GM13977 (cell line): ENCODE measurements around the gene GUCA2A.

Source experiments
- DNase-seq: peaks from one replicate; pipeline ENCODE4 v3.0.0; 2012; ENCODE audit warnings: low spot score
- in situ Hi-C: fragments of 300-500 bp; cut with MboI; formaldehyde crosslinking; loops from one replicate; pipeline ENCODE4 v1.12.0; 2022; ENCODE audit warnings: low sequenced_read_pairs, low pct_unique_long_range_greater_than_20kb, mixed read lengths, inconsistent platforms; ENCODE audit not compliant: unreplicated experiment
- TF ChIP-seq, protein P1 (sequence below): IDR thresholded peaks from 2 replicates; pipeline ENCODE4 v1.5.1; 2012; ENCODE audit warnings: mild to moderate bottlenecking, control low read depth; ENCODE audit not compliant: insufficient read depth; ENCODE audit errors: extremely low read depth, missing control alignments

The GUCA2A gene

DNA sequence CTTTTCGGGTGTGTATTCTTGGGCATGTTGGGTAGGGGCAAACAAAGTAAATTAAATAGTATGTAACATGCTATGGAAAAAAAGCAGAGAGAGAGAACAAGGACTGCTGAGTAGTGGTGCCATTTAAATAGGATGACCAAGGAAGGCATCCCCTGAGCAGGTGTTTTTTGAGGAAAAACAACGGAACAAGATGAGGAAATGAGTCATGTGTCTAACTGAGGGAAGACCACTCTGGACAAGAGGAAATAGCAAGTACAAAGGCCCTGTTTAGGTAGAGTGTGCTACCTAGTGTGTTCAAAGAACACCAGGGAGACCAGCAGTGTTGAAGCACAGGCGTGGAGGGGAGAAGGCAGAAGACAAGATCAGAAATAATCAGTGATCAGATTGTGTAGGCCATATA lies 20.1 kb upstream of the GUCA2A start:
- in situ Hi-C loops: no loop called here
- TF ChIP-seq, protein P1, sequence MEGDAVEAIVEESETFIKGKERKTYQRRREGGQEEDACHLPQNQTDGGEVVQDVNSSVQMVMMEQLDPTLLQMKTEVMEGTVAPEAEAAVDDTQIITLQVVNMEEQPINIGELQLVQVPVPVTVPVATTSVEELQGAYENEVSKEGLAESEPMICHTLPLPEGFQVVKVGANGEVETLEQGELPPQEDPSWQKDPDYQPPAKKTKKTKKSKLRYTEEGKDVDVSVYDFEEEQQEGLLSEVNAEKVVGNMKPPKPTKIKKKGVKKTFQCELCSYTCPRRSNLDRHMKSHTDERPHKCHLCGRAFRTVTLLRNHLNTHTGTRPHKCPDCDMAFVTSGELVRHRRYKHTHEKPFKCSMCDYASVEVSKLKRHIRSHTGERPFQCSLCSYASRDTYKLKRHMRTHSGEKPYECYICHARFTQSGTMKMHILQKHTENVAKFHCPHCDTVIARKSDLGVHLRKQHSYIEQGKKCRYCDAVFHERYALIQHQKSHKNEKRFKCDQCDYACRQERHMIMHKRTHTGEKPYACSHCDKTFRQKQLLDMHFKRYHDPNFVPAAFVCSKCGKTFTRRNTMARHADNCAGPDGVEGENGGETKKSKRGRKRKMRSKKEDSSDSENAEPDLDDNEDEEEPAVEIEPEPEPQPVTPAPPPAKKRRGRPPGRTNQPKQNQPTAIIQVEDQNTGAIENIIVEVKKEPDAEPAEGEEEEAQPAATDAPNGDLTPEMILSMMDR: no peak
- DNase-seq: peak; percentile 3

- TF ChIP-seq, protein P1: no peak
- DNase-seq: peak; percentile 2
- in situ Hi-C loops: no loop called here
These were observed 19.4 kb upstream of the GUCA2A start for GRCh38 chr1:42183957-42184268.

GRCh38 chr1:42183210-42183956 lies 18.8 kb upstream of the GUCA2A start:
- DNase-seq: peak; percentile 4
- TF ChIP-seq, protein P1: no peak
- in situ Hi-C loops: no loop called here

- DNase-seq: no peak
- TF ChIP-seq, protein P1: no peak
- in situ Hi-C loops: no loop called here
These were observed 17.1 kb upstream of the GUCA2A start for GRCh38 chr1:42181687-42182086.

DNA sequence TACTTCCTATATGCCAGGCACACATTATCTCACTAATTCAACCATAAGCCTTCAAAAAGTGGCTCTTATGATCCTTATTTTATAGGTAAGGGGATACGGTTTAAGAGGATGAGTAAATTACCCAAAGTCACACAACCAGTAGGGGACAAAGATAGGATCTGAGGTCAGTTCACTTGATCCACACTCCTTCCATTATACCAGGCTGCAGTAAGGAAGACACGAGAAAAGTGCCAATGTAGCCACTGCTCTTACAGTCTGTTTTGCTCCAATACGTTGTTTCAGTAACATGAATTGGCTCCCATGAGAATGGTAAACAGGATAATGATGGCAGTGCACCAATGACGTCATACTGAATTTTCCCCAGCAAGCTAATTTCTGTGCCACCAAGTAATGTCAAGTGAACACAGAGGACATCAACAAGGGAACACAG lies 15.4 kb upstream of the GUCA2A start:
- in situ Hi-C loops: no loop called here
- TF ChIP-seq, protein P1: no peak
- no peak for DNase-seq

DNA sequence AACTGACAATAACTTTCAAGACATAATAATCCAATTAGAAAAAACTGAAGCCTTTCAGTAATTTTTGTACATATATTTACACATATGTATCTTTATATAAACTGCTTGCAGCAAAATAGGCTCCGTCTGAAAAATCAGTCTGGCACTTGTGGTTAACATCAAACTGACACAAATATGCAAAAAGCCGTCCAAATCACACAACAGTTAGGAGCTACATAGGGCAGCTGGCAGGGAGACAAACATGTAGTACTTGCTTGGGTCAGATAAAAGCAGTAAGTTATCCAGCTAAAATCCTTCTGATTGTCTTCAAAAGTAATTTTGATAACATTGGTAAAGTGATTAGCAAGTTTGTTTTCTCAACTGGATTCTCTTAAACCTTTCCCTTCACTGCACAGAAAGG lies 14.7 kb upstream of the GUCA2A start:
- TF ChIP-seq, protein P1: no peak
- no peak for DNase-seq
- in situ Hi-C loops: no loop called here
